ENCODE results near the gene OPCML.

OPCML gene

DNA sequence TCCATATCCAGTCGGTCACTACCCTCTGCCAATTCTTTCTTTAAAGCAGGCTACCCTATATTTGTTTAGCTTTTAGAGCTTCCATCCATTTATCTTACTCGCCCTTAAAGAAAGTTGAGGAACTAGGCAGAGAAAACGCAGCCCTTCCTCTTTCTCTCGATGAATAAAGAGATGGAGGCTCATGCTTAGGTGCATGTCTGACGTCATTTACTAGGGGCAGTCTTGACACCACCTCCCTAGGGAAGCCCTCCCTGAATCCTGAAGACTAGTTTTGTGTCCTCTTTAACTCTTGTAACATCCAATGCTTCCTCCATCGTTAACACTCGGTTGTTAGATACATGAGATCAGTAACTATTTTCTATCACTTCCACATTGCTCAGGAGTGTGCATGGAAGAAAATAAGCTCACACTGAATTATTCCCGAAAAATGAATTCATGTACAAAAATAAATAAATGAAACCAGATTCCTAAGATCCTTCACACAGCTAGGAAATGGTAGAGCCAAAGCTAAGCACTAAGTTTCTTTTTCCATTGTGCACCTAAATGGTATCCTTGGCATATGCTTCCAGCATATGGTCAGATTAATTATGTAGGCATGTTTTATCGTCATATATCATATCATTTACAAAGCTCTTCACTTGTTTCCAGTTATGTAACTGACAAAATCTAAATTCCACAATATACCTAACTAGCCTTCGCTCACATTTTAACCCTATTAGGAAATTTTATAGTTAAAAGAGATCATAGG lies 291.2 kb downstream of the OPCML start:
- no peak overlapping the region for H3K9ac ChIP-seq (ENCODE audit: low read depth, low read length, poor library complexity, severe bottlenecking)
- no peak overlapping the region for H3K4me2 ChIP-seq (ENCODE audit: low read depth, low read length, poor library complexity, severe bottlenecking)
- TF ChIP-seq, protein P1, sequence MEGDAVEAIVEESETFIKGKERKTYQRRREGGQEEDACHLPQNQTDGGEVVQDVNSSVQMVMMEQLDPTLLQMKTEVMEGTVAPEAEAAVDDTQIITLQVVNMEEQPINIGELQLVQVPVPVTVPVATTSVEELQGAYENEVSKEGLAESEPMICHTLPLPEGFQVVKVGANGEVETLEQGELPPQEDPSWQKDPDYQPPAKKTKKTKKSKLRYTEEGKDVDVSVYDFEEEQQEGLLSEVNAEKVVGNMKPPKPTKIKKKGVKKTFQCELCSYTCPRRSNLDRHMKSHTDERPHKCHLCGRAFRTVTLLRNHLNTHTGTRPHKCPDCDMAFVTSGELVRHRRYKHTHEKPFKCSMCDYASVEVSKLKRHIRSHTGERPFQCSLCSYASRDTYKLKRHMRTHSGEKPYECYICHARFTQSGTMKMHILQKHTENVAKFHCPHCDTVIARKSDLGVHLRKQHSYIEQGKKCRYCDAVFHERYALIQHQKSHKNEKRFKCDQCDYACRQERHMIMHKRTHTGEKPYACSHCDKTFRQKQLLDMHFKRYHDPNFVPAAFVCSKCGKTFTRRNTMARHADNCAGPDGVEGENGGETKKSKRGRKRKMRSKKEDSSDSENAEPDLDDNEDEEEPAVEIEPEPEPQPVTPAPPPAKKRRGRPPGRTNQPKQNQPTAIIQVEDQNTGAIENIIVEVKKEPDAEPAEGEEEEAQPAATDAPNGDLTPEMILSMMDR (conservative IDR thresholded peaks at IDR 0.05; ENCODE audit: low read length): no peak
- TF ChIP-seq EZH2phosphoT487 (IDR thresholded peaks at IDR 0.05; ENCODE audit: borderline replicate concordance): no peak
- H3F3A ChIP-seq (ENCODE audit: low read depth): no peaks in the 10 kb centered on the region
- no peaks in the 10 kb centered on the region for H3K36me3 ChIP-seq (ENCODE audit: insufficient read depth, low read length)
- no peaks in the 10 kb centered on the region for H3K9me2 ChIP-seq (replicated peaks; ENCODE audit: low read depth, low read length)
- no peaks in the 10 kb centered on the region for H3K27me3 ChIP-seq (ENCODE audit: insufficient read depth, low read length, poor library complexity, severe bottlenecking)
- no peak overlapping the region for H2AFZ ChIP-seq (ENCODE audit: low read length)
- no peaks in the 10 kb centered on the region for H3K79me2 ChIP-seq (ENCODE audit: insufficient read depth, low read length)
- no peaks in the 10 kb centered on the region for H3K4me1 ChIP-seq (ENCODE audit: insufficient read depth, low read length, poor library complexity, severe bottlenecking)
- no peak overlapping the region for H3K4me3 ChIP-seq (ENCODE audit: low read length, poor library complexity, severe bottlenecking)
- H4K20me1 ChIP-seq (ENCODE audit: insufficient read depth, low read length, poor library complexity, severe bottlenecking): no peaks in the 10 kb centered on the region
- H3K9me3 ChIP-seq (ENCODE audit: insufficient read depth, low read depth, low read length): peaks cover 13% of the 10 kb centered on the region; the same call in 1 of the 2 replicates

DNA sequence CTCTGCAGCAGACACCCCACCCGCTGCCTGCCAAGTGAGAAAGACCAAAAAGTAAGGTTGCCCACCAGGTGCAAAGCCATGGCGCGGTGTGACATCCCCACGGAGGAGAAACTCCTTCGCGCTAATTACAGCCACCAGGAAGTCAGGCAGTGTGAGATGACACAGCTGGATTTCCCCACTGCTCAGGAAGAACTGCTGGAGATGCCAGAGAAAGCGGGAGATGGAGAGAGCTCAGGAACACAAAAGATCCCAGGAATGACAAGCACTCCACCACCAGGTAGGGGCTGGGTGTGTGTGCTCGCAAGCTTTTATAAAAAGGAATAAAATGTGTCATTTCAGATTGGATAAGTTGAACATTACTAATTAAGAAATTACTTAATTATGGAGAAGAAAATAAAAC lies 292.7 kb downstream of the OPCML start:
- no peak for TF ChIP-seq EZH2phosphoT487 (IDR thresholded peaks at IDR 0.05; ENCODE audit: borderline replicate concordance)
- TF ChIP-seq, protein P1 (conservative IDR thresholded peaks at IDR 0.05; ENCODE audit: low read length): no peak
- H3K4me2 ChIP-seq (ENCODE audit: low read depth, low read length, poor library complexity, severe bottlenecking): no peak overlapping the region
- no peak overlapping the region for H3K9ac ChIP-seq (ENCODE audit: low read depth, low read length, poor library complexity, severe bottlenecking)
- no peaks in the 10 kb centered on the region for H3K27me3 ChIP-seq (ENCODE audit: insufficient read depth, low read length, poor library complexity, severe bottlenecking)
- no peaks in the 10 kb centered on the region for H4K20me1 ChIP-seq (ENCODE audit: insufficient read depth, low read length, poor library complexity, severe bottlenecking)
- H3K79me2 ChIP-seq (ENCODE audit: insufficient read depth, low read length): no peaks in the 10 kb centered on the region
- no peaks in the 10 kb centered on the region for H3K9me2 ChIP-seq (replicated peaks; ENCODE audit: low read depth, low read length)
- no peaks in the 10 kb centered on the region for H3F3A ChIP-seq (ENCODE audit: low read depth)
- no peak overlapping the region for H3K4me3 ChIP-seq (ENCODE audit: low read length, poor library complexity, severe bottlenecking)
- H2AFZ ChIP-seq (ENCODE audit: low read length): no peak overlapping the region
- H3K36me3 ChIP-seq (ENCODE audit: insufficient read depth, low read length): no peaks in the 10 kb centered on the region
- peaks cover 5% of the 10 kb centered on the region; the same call in 1 of the 2 replicates for H3K9me3 ChIP-seq (ENCODE audit: insufficient read depth, low read depth, low read length)
- no peaks in the 10 kb centered on the region for H3K4me1 ChIP-seq (ENCODE audit: insufficient read depth, low read length, poor library complexity, severe bottlenecking)

DNA sequence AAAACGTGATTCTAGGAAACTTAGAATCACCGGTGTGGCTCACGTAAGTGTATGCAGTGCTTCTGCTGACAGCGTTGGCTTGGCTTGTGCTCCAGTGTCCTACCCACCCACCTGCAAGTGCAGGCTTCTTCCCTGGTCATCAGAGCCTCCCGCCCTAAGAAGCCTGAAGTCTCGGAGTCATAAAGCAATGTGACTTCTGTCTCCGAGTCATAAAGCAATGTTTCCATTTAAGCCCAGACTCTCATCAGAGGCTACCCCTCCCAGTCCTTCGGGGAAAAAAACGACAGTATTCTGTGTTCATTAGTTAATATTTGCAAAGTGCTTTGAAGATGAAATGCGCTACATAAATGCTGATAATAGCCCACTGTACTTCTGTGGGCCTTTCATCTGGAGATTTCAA lies 293.8 kb downstream of the OPCML start:
- Histone ChIP-seq H3K4me3 (ENCODE audit: low read length, poor library complexity, severe bottlenecking) (no peak overlapping the region), H3K27me3 (ENCODE audit: insufficient read depth, low read length, poor library complexity, severe bottlenecking) (no peaks in the 10 kb centered on the region)

More for the DNA sequence above, 293.8 kb downstream of the OPCML start:
- H3K36me3 ChIP-seq (ENCODE audit: insufficient read depth, low read length): no peaks in the 10 kb centered on the region
- no peaks in the 10 kb centered on the region for H3K79me2 ChIP-seq (ENCODE audit: insufficient read depth, low read length)
- H3F3A ChIP-seq (ENCODE audit: low read depth): no peaks in the 10 kb centered on the region
- H2AFZ ChIP-seq (ENCODE audit: low read length): no peak overlapping the region
- no peaks in the 10 kb centered on the region for H4K20me1 ChIP-seq (ENCODE audit: insufficient read depth, low read length, poor library complexity, severe bottlenecking)
- H3K9ac ChIP-seq (ENCODE audit: low read depth, low read length, poor library complexity, severe bottlenecking): no peak overlapping the region
- no peaks in the 10 kb centered on the region for H3K9me2 ChIP-seq (replicated peaks; ENCODE audit: low read depth, low read length)
- H3K9me3 ChIP-seq (ENCODE audit: insufficient read depth, low read depth, low read length): peaks cover 5% of the 10 kb centered on the region; the same call in 1 of the 2 replicates
- H3K4me1 ChIP-seq (ENCODE audit: insufficient read depth, low read length, poor library complexity, severe bottlenecking): no peaks in the 10 kb centered on the region
- TF ChIP-seq EZH2phosphoT487 (IDR thresholded peaks at IDR 0.05; ENCODE audit: borderline replicate concordance): no peak
- TF ChIP-seq, protein P1 (conservative IDR thresholded peaks at IDR 0.05; ENCODE audit: low read length): no peak
- H3K4me2 ChIP-seq (ENCODE audit: low read depth, low read length, poor library complexity, severe bottlenecking): no peak overlapping the region
